Spleen (tissue), 7 donors: ENCODE data around the gene TRPV4.
A peak's percentile ranks its signal among the peaks of the same experiment; 100 is the strongest.

ENCODE experiments used
- CTCF ChIP-seq, 11 experiments: fragments of 200-600 bp in 7 of 11; fragments of 450-650 bp in 4 of 11; sonication (generic) in 4 of 11; IDR thresholded peaks in 8 of 11; conservative IDR thresholded peaks in 3 of 11; 1 replicate in 7 of 11; 2 replicates in 4 of 11; pipeline versions ENCODE4 v1.4.0 to v1.8.0; 2016 to 2021; ENCODE audit warnings: antibody characterized with exemption in 11 of 11, inconsistent platforms in 4 of 11, mild to moderate bottlenecking in 1 of 11
- POLR2A ChIP-seq, 3 donors: fragments of 450-650 bp; IDR thresholded peaks; one replicate each; pipeline ENCODE4 v1.5.1; 2017; ENCODE audit warnings: antibody characterized with exemption in 3 of 3, mild to moderate bottlenecking in 1 of 3
- POLR2AphosphoS5 ChIP-seq, 3 donors: sonication (generic); formaldehyde crosslinking; IDR thresholded peaks; one replicate each; pipeline ENCODE4 v1.5.1; 2017; ENCODE audit warnings: antibody characterized with exemption in 3 of 3
- donor health status: DM: no; HTN: no; CAD: no; lungs with moderate emphysema.
- donor health status: DM: no; HTN: no; CAD: no.
- donor health status: DM: no; HTN: no; CAD: no.

GRCh38 chr12:109741970-109742703 lies 91.1 kb downstream of the TRPV4 start:
- TF ChIP-seq CTCF (IDR thresholded peaks at IDR 0.05 in 8 of 11, conservative IDR thresholded peaks at IDR 0.05 in 3 of 11) = no peak
- peak in 2 of 3 donors; percentile 23 to 33 for TF ChIP-seq POLR2AphosphoS5 (IDR thresholded peaks at IDR 0.05)
- TF ChIP-seq POLR2A (IDR thresholded peaks at IDR 0.05) = no peak
